Sigmoid colon (tissue), 7 donors: ENCODE measurements around the gene L3HYPDH. TPM values are rescaled to one million over a fixed set of nuclear protein-coding genes. Genes with fewer than 3 reads are reported as not detected.
A peak's percentile ranks its signal among the peaks of the same experiment; 100 is the strongest.

Experiments
- DNase-seq: peaks from one replicate; pipeline ENCODE4 v3.0.0-alpha.2; 2019
- H3K27ac ChIP-seq, 4 donors: fragments of 200-600 bp; sonication (generic); one replicate each; pipeline ENCODE4 v1.5.1; 2016 to 2019; ENCODE audit warnings: mild to moderate bottlenecking in 1 of 4
- H3K27me3 ChIP-seq, 3 donors: fragments of 200-600 bp; sonication (generic); one replicate each; pipeline ENCODE4 v1.5.1; 2019; ENCODE audit warnings: mild to moderate bottlenecking in 1 of 3
- H3K36me3 ChIP-seq, 4 donors: fragments of 200-600 bp; sonication (generic); one replicate each; pipeline ENCODE4 v1.5.1; 2016 to 2019
- H3K4me1 ChIP-seq, 4 donors: fragments of 200-600 bp; sonication (generic); one replicate each; pipeline ENCODE4 v1.5.1; 2017 to 2019
- H3K4me3 ChIP-seq, 4 donors: fragments of 200-600 bp; sonication (generic); one replicate each; pipeline ENCODE4 v1.5.1; 2017 to 2019; ENCODE audit warnings: mild to moderate bottlenecking in 2 of 4, moderate library complexity in 1 of 4
- H3K9me3 ChIP-seq, 4 donors: fragments of 200-600 bp in 3 of 4; sonication (generic) in 3 of 4; one replicate each; pipeline versions ENCODE4 v1.5.1 to v1.6.1; 2013 to 2019
- CTCF ChIP-seq, 4 experiments: fragments of 450-650 bp in 3 of 4; fragments of 200-600 bp in 1 of 4; IDR thresholded peaks; one replicate each; pipeline ENCODE4 v1.5.1; 2016 to 2019; ENCODE audit warnings: antibody characterized with exemption in 4 of 4, mild to moderate bottlenecking in 3 of 4, moderate library complexity in 2 of 4
- EP300 ChIP-seq, 4 donors: sonication (generic); formaldehyde crosslinking; IDR thresholded peaks; one replicate each; pipeline ENCODE4 v1.6.1; 2017; ENCODE audit warnings: antibody characterized with exemption in 4 of 4
- POLR2A ChIP-seq, 2 donors: fragments of 450-650 bp; IDR thresholded peaks; one replicate each; pipeline ENCODE4 v1.6.1; 2016; ENCODE audit warnings: antibody characterized with exemption in 2 of 2, mild to moderate bottlenecking in 2 of 2, moderate library complexity in 2 of 2
- POLR2AphosphoS5 ChIP-seq, 4 donors: sonication (generic); formaldehyde crosslinking; IDR thresholded peaks; one replicate each; pipeline ENCODE4 v1.6.1; 2017; ENCODE audit warnings: antibody characterized with exemption in 4 of 4
- WGBS, 2 donors: extraction: QIAGEN DNeasy Blood & Tissue Kit; methylation state at CpG; one replicate each; pipeline ENCODE4 v1.1.7; 2013; 5-methylcytosine and 5-hydroxymethylcytosine counted together
- intact Hi-C: fragments of 100-400 bp; cut with DNase I; formaldehyde crosslinking; loops from one replicate; pipeline ENCODE4 v1.15.1; 2023
- polyA plus RNA-seq, 3 donors: library from polyadenylated mRNA; stranded (reverse); fragments of 200-250 nt; gene quantifications; one replicate each; pipeline ENCODE4 v1.2.3, GENCODE V29; 2013
- total RNA-seq, 4 donors: library from RNA; depleted of rRNA; stranded (reverse); fragments of >200 nt; gene quantifications; one replicate each; pipeline ENCODE4 v1.1.0, GENCODE V29; 2016
- donor health status: healthy with polysubstance abuse.
- donor health status: Bipolar disorder and iron deficiency.
- donor health status: healthy.

L3HYPDH gene
- total and polyA plus RNA-seq, 7 donors: 1.2 to 46.0 (median 23.9) TPM

DNA sequence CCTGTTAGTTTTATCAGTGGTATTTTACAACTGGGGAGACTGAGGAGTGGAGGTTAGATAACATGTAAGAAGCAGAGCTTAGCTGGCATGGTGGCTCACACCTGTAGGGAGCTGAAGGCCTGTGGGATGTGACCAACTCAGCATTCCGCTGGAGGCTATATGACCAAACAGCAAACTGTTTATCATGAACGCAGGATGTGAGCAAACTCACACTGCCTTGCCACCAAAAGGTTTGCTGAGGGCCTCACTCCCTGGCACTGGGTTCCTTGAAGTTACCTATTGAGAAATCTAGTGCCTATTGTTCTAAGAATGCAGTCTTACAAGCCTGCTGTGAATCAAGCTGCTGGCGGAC, 23.5 kb upstream of the L3HYPDH start:
- no peak overlapping the region for H3K4me3 ChIP-seq
- H3K27ac ChIP-seq: no peak overlapping the region
- DNase-seq: no peak
- no peaks in the 10 kb centered on the region for H3K27me3 ChIP-seq
- H3K9me3 ChIP-seq: no peaks in the 10 kb centered on the region
- peaks cover 0 to 6% (median 3%) of the 10 kb centered on the region in 4 donors for H3K36me3 ChIP-seq
- WGBS, 2 donors: 93 to 95% methylated on average over 3 of the region's 3 CpGs
- intact Hi-C loops: no loop called here
- H3K4me1 ChIP-seq: no peaks in the 10 kb centered on the region
- TF ChIP-seq EP300 (IDR thresholded peaks at IDR 0.05): no peak
- no peak for TF ChIP-seq POLR2A (IDR thresholded peaks at IDR 0.05)
- no peak for TF ChIP-seq CTCF (IDR thresholded peaks at IDR 0.05)
- no peak for TF ChIP-seq POLR2AphosphoS5 (IDR thresholded peaks at IDR 0.05)

DNA sequence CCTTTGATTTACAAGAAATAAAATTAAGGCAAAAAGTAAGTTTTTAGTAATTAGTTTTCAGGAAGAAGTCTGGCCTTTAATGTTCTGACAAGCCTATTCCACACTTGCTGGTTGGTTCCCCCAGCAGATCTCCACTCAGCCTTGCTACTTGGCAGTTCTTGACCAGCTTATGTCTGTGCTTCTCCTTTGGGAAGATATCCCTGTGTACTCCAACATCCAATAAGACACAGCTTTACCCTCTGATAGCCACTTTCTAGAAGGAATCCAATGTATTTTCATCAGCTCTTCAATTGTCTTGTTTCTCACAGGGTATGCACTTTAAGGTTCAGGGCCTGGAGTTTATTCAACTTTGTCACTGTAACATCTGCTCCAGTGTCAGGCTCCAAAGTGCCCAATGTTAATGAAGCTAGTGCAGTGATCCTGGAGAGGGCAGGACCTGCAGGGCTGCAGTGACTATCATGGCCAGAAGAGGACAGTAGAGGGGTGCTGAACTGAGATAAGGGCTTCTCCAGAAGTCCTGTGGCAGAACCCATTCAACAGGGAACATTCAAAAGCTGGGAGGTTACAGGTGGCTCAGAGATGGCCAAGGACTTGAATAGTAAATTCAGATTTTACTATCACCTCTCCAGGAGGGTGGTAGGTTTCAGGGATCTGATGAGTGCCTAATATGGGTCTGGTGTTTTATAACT, 23.0 kb upstream of the L3HYPDH start:
- Histone ChIP-seq H3K4me3 (no peak overlapping the region), H3K27me3 (no peaks in the 10 kb centered on the region), H3K4me1 (no peaks in the 10 kb centered on the region), H3K27ac (no peak overlapping the region), H3K36me3 (peaks cover 0 to 6% (median 3%) of the 10 kb centered on the region in 4 donors), H3K9me3 (no peaks in the 10 kb centered on the region)
- TF ChIP-seq CTCF (IDR thresholded peaks at IDR 0.05) (peak in 3 of 4 experiments; percentile 49 to 54 (median 54)), EP300 (IDR thresholded peaks at IDR 0.05) (no peak), POLR2A (IDR thresholded peaks at IDR 0.05) (no peak), POLR2AphosphoS5 (IDR thresholded peaks at IDR 0.05) (no peak)
- intact Hi-C loops: no loop called here
- no peak for DNase-seq

- Histone ChIP-seq H3K4me3 (no peak overlapping the region), H3K27ac (no peak overlapping the region), H3K9me3 (no peaks in the 10 kb centered on the region), H3K4me1 (peaks cover 0 to 10% (median 3%) of the 10 kb centered on the region in 4 donors), H3K36me3 (peaks cover 0 to 22% (median 3%) of the 10 kb centered on the region in 4 donors), H3K27me3 (no peaks in the 10 kb centered on the region)
- intact Hi-C loops: no loop called here
- TF ChIP-seq EP300 (IDR thresholded peaks at IDR 0.05) (no peak), CTCF (IDR thresholded peaks at IDR 0.05) (no peak)
- WGBS, 2 donors: 79 to 90% methylated on average over 4 of the region's 4 CpGs
- DNase-seq: no peak
Measured at GRCh38 chr14:59503256-59503655, 19.0 kb upstream of the L3HYPDH start.

DNA sequence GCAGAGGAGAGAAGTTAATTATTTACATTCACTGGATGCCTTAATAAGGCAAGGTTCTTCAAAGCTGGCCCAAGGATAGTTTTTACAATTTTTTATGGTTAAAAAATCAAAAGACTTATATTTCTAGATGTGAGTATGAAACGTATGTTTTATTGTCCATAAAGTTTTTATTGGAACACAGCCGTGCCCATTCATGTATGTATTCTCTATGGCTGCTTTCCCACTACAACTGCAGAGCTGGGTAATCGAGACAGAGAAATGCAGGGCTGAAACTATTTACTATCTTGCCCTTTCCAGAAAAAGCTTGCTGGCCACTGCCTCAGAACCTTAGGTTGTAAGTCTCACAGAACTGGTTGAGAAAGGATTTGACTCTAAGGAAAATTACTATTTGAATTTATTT, 16.5 kb upstream of the L3HYPDH start:
- peaks cover 0 to 10% (median 3%) of the 10 kb centered on the region in 4 donors for H3K4me1 ChIP-seq
- H3K27ac ChIP-seq: no peak overlapping the region
- H3K4me3 ChIP-seq: no peak overlapping the region
- 19 to 61% methylated on average over 3 of the region's 3 CpGs for WGBS, 2 donors
- intact Hi-C loops: no loop called here
- H3K36me3 ChIP-seq: peaks cover 0 to 39% (median 6%) of the 10 kb centered on the region in 4 donors
- DNase-seq: no peak
- H3K9me3 ChIP-seq: no peaks in the 10 kb centered on the region
- H3K27me3 ChIP-seq: no peaks in the 10 kb centered on the region
- TF ChIP-seq POLR2AphosphoS5 (IDR thresholded peaks at IDR 0.05) (no peak), CTCF (IDR thresholded peaks at IDR 0.05) (no peak), POLR2A (IDR thresholded peaks at IDR 0.05) (no peak), EP300 (IDR thresholded peaks at IDR 0.05) (no peak)

DNA sequence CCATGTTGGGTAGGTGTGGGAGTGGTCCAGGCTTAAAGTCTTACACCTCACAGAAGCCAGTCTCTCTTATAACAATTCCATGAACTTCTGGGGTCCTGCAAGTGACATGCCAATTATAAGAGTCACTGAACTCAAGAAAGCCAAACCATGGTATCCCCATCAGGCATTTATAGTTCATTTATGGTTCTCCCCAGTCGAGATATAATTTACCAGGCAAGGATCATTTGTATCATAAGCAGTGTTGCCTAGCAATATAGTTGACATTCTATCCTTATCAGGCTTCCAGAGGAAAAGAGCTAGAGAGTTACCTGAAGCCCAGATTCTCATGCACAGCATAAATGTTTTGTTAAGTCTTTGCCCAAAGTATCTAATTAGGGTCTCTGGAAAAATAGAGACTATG, 8.2 kb upstream of the L3HYPDH start:
- TF ChIP-seq EP300 (IDR thresholded peaks at IDR 0.05) (no peak), POLR2A (IDR thresholded peaks at IDR 0.05) (no peak), CTCF (IDR thresholded peaks at IDR 0.05) (no peak)
- intact Hi-C loops: no loop called here
- no peak overlapping the region for H3K4me3 ChIP-seq
- H3K27me3 ChIP-seq: no peaks in the 10 kb centered on the region
- H3K4me1 ChIP-seq: peaks cover 0 to 10% (median 2%) of the 10 kb centered on the region in 4 donors
- H3K27ac ChIP-seq: no peak overlapping the region
- WGBS, 2 donors: 16 to 65% methylated on average over 1 of the region's 1 CpG
- H3K9me3 ChIP-seq: no peaks in the 10 kb centered on the region
- H3K36me3 ChIP-seq: peaks cover 0 to 96% (median 22%) of the 10 kb centered on the region in 4 donors
- DNase-seq: no peak
